K562 (cell line): ENCODE data around the gene ATL1. TPM values are rescaled to one million over a fixed set of nuclear protein-coding genes. Genes with fewer than 3 reads are reported as not detected.

Source experiments
- ATAC-seq: fragments of 200-7000 bp; cut with Tn5 transposase; 3 replicates; pipeline ENCODE4 v1.9.1; 2020; ENCODE audit warnings: moderate library complexity
- BruUV-seq: library from RNA; stranded (reverse); fragments of 400-500 nt; replicated peaks from 2 replicates; lab custom pipeline; 2021; lab: Mats Ljungman, UMichigan
- CTCF ChIA-PET: fragments of 300-600 bp; formaldehyde crosslinking; extraction: SDS; loops from one replicate; lab custom pipeline; 2021; ENCODE audit warnings: low intra/inter-chr PET ratio; lab: Yijun Ruan, JAX
- POLR2A ChIA-PET: fragments of 300-600, 350-650 bp; sonication (Branson Sonifier 250); formaldehyde crosslinking; extraction: SDS; loops from one replicate; lab custom pipeline; 2021; ENCODE audit warnings: antibody characterized with exemption, inconsistent platforms; lab: Yijun Ruan, JAX
- DNase-seq, 4 experiments: peaks; one replicate each; pipeline versions ENCODE4 v3.0.0 to v3.0.0-alpha.2; 2011 to 2018; ENCODE audit warnings: low spot score in 3 of 4, mixed read lengths in 3 of 4; ENCODE audit errors: extremely low read depth in 1 of 4
- FAIRE-seq: peaks from 2 replicates; lab custom pipeline; 2011; peaks lifted over from hg19 to GRCh38; lab: Jason Lieb, UNC
- H2AFZ ChIP-seq: 2 replicates; pipeline ENCODE4 v1.6.0; 2011; ENCODE audit warnings: low read depth, low read length, control low read depth, inconsistent platforms
- H3K27ac ChIP-seq: fragments of 200-600 bp; 3 replicates; pipeline ENCODE4 v1.8.0; 2011; ENCODE audit warnings: low read depth, mild to moderate bottlenecking, control low read depth, inconsistent platforms, low read length, moderate library complexity, mixed read lengths; ENCODE audit errors: extremely low read depth
- H3K27me3 ChIP-seq, 2 experiments: fragments of 300-600 bp in 1 of 2; 2 replicates in 1 of 2; 3 replicates in 1 of 2; pipeline versions ENCODE4 v1.6.0 to v1.8.0; 2011; ENCODE audit warnings: inconsistent platforms in 2 of 2, low read length in 2 of 2, mild to moderate bottlenecking in 1 of 2, mixed read lengths in 1 of 2, moderate library complexity in 1 of 2; ENCODE audit not compliant: control insufficient read depth in 2 of 2, insufficient read depth in 2 of 2
- H3K36me3 ChIP-seq: fragments of 300-600 bp; 3 replicates; pipeline ENCODE4 v1.8.0; 2011; ENCODE audit warnings: mild to moderate bottlenecking, low read length, inconsistent platforms; ENCODE audit not compliant: control insufficient read depth, insufficient read depth
- H3K4me1 ChIP-seq, 2 experiments: fragments of 200-600 bp in 1 of 2; replicated peaks in 1 of 2; 2 replicates in 1 of 2; 3 replicates in 1 of 2; pipeline versions ENCODE4 v1.5.1 to v1.8.0; 2011; ENCODE audit warnings: inconsistent platforms in 2 of 2, low read length in 2 of 2, mild to moderate bottlenecking in 1 of 2, mixed read lengths in 1 of 2, moderate library complexity in 1 of 2; ENCODE audit not compliant: control insufficient read depth in 2 of 2, insufficient read depth in 2 of 2
- H3K4me2 ChIP-seq: 2 replicates; pipeline ENCODE4 v1.6.1; 2011; ENCODE audit warnings: low read length, control low read depth, inconsistent platforms, mixed read lengths; ENCODE audit not compliant: insufficient read depth
- H3K4me3 ChIP-seq: fragments of 200-600 bp; sonication (generic), shearing (Covaris generic); 2 replicates; pipeline ENCODE4 v1.5.1; 2016; ENCODE audit warnings: control low read depth, inconsistent platforms
- H3K79me2 ChIP-seq: fragments of 200-600 bp; 3 replicates; pipeline ENCODE4 v1.8.0; 2011; ENCODE audit warnings: low read length, inconsistent platforms; ENCODE audit not compliant: control insufficient read depth, insufficient read depth
- H3K9ac ChIP-seq, 2 experiments: 2 replicates each; pipeline versions ENCODE4 v1.6.0 to v1.6.1; 2011; ENCODE audit warnings: low read depth in 2 of 2, low read length in 2 of 2, control low read depth in 1 of 2, inconsistent platforms in 1 of 2, mild to moderate bottlenecking in 1 of 2, mixed read lengths in 1 of 2; ENCODE audit not compliant: insufficient read depth in 1 of 2
- H3K9me1 ChIP-seq: one replicate; pipeline ENCODE4 v1.6.0; 2011; ENCODE audit warnings: inconsistent platforms, mild to moderate bottlenecking, low read length, moderate library complexity; ENCODE audit not compliant: control insufficient read depth, insufficient read depth
- H3K9me3 ChIP-seq: replicated peaks from 2 replicates; pipeline ENCODE4 v1.5.1; 2011; ENCODE audit warnings: low read depth, low read length, inconsistent platforms; ENCODE audit not compliant: control insufficient read depth, insufficient read depth
- H4K20me1 ChIP-seq: replicated peaks from 2 replicates; pipeline ENCODE4 v1.6.1; 2011; ENCODE audit warnings: low read length, inconsistent platforms, mixed read lengths; ENCODE audit not compliant: control insufficient read depth, insufficient read depth
- CCNT2 ChIP-seq: IDR thresholded peaks from 2 replicates; pipeline ENCODE4 v1.6.1; 2011; ENCODE audit warnings: borderline replicate concordance, low read depth, mild to moderate bottlenecking, moderate library complexity, mixed read lengths, low read length; ENCODE audit not compliant: insufficient read length; ENCODE audit errors: extremely low read depth
- CTCF ChIP-seq, 3 experiments: IDR thresholded peaks in 2 of 3; conservative IDR thresholded peaks in 1 of 3; 2 replicates each; pipeline ENCODE4 v1.5.1; 2011 to 2012; ENCODE audit warnings: low read length in 3 of 3, mild to moderate bottlenecking in 3 of 3, control low read depth in 2 of 3, improper control_type of control experiment in 1 of 3, inconsistent platforms in 1 of 3, low read depth in 1 of 3, mixed read lengths in 1 of 3, moderate library complexity in 1 of 3; ENCODE audit not compliant: insufficient read depth in 2 of 3
- PRDM10 ChIP-seq: fragments of 450-650 bp; IDR thresholded peaks from 2 replicates; pipeline ENCODE4 v1.6.1; 2018; ENCODE audit not compliant: partially characterized antibody
- WGBS: fragments of 100-300 bp; shearing (Covaris generic); methylation state at CpG from one replicate; pipeline ENCODE4 v1.1.6; 2016; ENCODE audit warnings: low coverage, mixed read lengths; ENCODE audit not compliant: insufficient coverage; ENCODE audit errors: missing lambda C conversion rate; 5-methylcytosine and 5-hydroxymethylcytosine counted together
- in situ Hi-C: fragments of 300-500 bp; cut with MboI; formaldehyde crosslinking; loops from 4 replicates; pipeline ENCODE4 v1.15.0; 2018; ENCODE audit warnings: inconsistent platforms, mixed read lengths
- intact Hi-C: fragments of 100-400 bp; cut with micrococcal nuclease; formaldehyde crosslinking; loops from 2 replicates; pipeline ENCODE4 v1.14.2; 2022
- polyA plus RNA-seq, 8 experiments: library from polyadenylated mRNA; depleted of rRNA in 4 of 8; stranded (reverse) in 5 of 8; unstranded in 3 of 8; fragments of >200 nt; fragmentation: Nextera tagmentation in 2 of 8; fragmentation: Illumina TruSeq in 1 of 8; extraction: Ambion mirVana in 2 of 8; extraction: Trizol in 1 of 8; gene quantifications; 2 replicates each; pipeline versions ENCODE4 v1.2.1 to v1.2.3, GENCODE V29; 2011 to 2014; ENCODE audit warnings: inconsistent platforms in 1 of 8, missing spikeins in 1 of 8
- total RNA-seq, 7 experiments: library from RNA; depleted of rRNA in 6 of 7; stranded (reverse); fragments of >200 nt in 6 of 7; fragmentation: Illumina TruSeq in 2 of 7; extraction: Trizol in 2 of 7; gene quantifications; 2 replicates each; pipeline versions ENCODE4 v1.2.1 to v1.2.3, GENCODE V29; 2011 to 2021; ENCODE audit warnings: low replicate concordance in 1 of 7
- TF ChIP-seq, protein P1 (sequence below), 2 experiments: fragments of 450-650 bp; formaldehyde crosslinking in 1 of 2; IDR thresholded peaks; 2 replicates each; pipeline versions ENCODE4 v1.4.0 to v1.6.1; 2014 to 2020; ENCODE audit warnings: mild to moderate bottlenecking in 2 of 2, borderline replicate concordance in 1 of 2, low read depth in 1 of 2

The ATL1 gene
- total and polyA plus RNA-seq, 9 of the 15 experiments (the other 6 are each of a cell fraction or from before 2014, with no cell fraction given): 0.04 to 0.16 (median 0.07) TPM; not detected in 4

DNA sequence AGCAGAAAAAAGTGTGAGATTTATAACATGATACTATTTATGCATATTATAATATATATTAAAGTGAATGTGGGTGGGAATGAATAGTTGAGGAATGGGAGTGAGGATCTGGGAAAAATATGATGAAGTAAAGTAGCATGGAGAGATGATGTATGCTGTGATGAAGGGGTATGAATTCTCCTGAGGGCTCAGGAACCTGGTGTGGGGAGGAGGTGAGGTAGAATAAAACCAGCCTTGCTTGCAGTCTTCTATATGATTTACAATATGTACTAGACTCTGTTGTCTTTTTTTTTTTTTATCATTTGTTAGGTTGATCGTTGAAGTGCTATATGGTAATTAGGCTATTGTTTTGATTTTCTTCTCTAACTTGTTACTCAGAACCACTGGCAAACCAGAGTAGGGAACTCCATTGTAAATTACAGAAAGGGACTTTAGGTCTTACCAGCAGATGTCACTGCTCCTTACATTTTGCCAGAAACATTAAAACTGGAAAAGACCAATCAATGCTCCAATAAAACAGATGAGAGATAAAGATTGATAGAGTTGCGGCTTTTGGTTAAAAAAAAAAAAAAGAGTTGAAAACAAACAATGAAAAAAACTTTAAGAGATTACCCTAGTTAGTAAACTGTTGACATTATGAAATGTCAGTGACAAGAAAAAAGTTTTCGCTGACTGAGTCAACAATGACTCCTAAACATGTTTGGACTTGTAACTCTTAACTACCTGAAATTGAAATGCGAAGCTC lies 39.9 kb downstream of the ATL1 start:
- Histone ChIP-seq H3K27ac (no peak overlapping the region), H4K20me1 (no peaks in the 10 kb centered on the region), H3K4me3 (no peak overlapping the region), H3K9me3 (no peaks in the 10 kb centered on the region), H3K4me1 (no peaks in the 10 kb centered on the region; a peak in 1 of 5 replicates), H3K9me1 (no peaks in the 10 kb centered on the region), H3K27me3 (no peaks in the 10 kb centered on the region; a peak in 1 of 5 replicates), H3K36me3 (no peaks in the 10 kb centered on the region), H3K9ac (no peak overlapping the region), H2AFZ (no peak overlapping the region), H3K4me2 (no peak overlapping the region), H3K79me2 (no peaks in the 10 kb centered on the region)
- DNase-seq (peak in 2 of 4 experiments; percentile 6 to 23), FAIRE-seq (no peak), ATAC-seq (peak; percentile 61; the same call in 1 of the 3 replicates)
- 29% methylated on average over 3 of the region's 4 CpGs for WGBS
- in situ Hi-C loops: no loop called here
- ChIA-PET CTCF (interaction anchor here (0.6 to 3.4 kb wide), 4 partner anchors 173 to 1010 kb away, joined by 3 to 16 read pairs (median 10); no protein-coding TSS in a partner anchor), POLR2A (no interaction called here)
- no TSS peak for BruUV-seq
- intact Hi-C loops: loop anchor here (1.0 to 10.0 kb wide), 4 partner anchors 112 to 265 kb away; no protein-coding TSS in a partner anchor
- TF ChIP-seq PRDM10 (peak; percentile 11), CTCF (IDR thresholded peaks at IDR 0.05 in 2 of 3, conservative IDR thresholded peaks at IDR 0.05 in 1 of 3; ENCODE audit: insufficient read depth in 2 of 3, low read depth in 1 of 3, low read length in 3 of 3) (peak; percentile 31 to 59 (median 47); a peak in 3 of 6 replicates), CCNT2 (no peak)
- TF ChIP-seq, protein P1, sequence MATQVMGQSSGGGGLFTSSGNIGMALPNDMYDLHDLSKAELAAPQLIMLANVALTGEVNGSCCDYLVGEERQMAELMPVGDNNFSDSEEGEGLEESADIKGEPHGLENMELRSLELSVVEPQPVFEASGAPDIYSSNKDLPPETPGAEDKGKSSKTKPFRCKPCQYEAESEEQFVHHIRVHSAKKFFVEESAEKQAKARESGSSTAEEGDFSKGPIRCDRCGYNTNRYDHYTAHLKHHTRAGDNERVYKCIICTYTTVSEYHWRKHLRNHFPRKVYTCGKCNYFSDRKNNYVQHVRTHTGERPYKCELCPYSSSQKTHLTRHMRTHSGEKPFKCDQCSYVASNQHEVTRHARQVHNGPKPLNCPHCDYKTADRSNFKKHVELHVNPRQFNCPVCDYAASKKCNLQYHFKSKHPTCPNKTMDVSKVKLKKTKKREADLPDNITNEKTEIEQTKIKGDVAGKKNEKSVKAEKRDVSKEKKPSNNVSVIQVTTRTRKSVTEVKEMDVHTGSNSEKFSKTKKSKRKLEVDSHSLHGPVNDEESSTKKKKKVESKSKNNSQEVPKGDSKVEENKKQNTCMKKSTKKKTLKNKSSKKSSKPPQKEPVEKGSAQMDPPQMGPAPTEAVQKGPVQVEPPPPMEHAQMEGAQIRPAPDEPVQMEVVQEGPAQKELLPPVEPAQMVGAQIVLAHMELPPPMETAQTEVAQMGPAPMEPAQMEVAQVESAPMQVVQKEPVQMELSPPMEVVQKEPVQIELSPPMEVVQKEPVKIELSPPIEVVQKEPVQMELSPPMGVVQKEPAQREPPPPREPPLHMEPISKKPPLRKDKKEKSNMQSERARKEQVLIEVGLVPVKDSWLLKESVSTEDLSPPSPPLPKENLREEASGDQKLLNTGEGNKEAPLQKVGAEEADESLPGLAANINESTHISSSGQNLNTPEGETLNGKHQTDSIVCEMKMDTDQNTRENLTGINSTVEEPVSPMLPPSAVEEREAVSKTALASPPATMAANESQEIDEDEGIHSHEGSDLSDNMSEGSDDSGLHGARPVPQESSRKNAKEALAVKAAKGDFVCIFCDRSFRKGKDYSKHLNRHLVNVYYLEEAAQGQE (IDR thresholded peaks at IDR 0.05; ENCODE audit: borderline replicate concordance): peak; percentile 39; the same call in 1 of the 2 replicates
- TF ChIP-seq, protein P1 (CRISPR knock-in tag; IDR thresholded peaks at IDR 0.05; ENCODE audit: low read depth): no peak
